8988T (cell line): ENCODE results near the gene IRS1.
A peak's percentile ranks its signal among the peaks of the same experiment; 100 is the strongest.

Source experiments
- DNase-seq: peaks from one replicate; pipeline ENCODE4 v3.0.0; 2011

Gene IRS1

GRCh38 chr2:226788881-226789490 is 10.6 kb downstream of the IRS1 start:
- no peak for DNase-seq

- no peak for DNase-seq
These were observed 11.6 kb downstream of the IRS1 start for GRCh38 chr2:226788064-226788463.

- no peak for DNase-seq
These were observed 15.7 kb downstream of the IRS1 start for GRCh38 chr2:226783885-226784284.

GRCh38 chr2:226782092-226782713 is 17.4 kb downstream of the IRS1 start:
- DNase-seq, result no peak

GRCh38 chr2:226780431-226780830 is 19.2 kb downstream of the IRS1 start:
- no peak for DNase-seq

GRCh38 chr2:226777611-226778010 is 22.0 kb downstream of the IRS1 start:
- no peak for DNase-seq

- no peak for DNase-seq
These were observed 23.5 kb downstream of the IRS1 start for GRCh38 chr2:226776104-226776503.

- no peak for DNase-seq
These were observed 24.5 kb downstream of the IRS1 start for GRCh38 chr2:226775032-226775509.

DNA sequence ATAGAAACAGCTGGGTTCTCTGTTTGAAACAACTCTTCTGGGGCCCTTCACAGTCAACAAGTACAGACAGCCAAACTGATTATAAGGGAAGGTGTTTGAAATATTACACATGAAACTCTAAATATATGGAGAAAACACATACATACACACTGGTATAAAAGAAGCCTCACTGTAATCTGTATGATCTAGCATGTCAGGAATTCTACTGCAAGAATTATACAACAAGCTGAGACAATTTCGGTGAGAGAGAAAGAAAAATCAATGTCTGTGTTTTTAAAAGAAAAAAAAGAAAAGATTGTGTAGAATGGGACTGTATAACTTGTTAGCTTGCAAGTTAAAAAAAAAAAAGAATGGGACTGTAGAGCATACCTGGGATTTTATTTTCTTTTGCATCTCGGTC is 26.3 kb downstream of the IRS1 start:
- no peak for DNase-seq

GRCh38 chr2:226772389-226773179 is 27.0 kb downstream of the IRS1 start:
- DNase-seq, result no peak

- no peak for DNase-seq
These were observed 28.6 kb downstream of the IRS1 start for GRCh38 chr2:226771067-226771466.

DNA sequence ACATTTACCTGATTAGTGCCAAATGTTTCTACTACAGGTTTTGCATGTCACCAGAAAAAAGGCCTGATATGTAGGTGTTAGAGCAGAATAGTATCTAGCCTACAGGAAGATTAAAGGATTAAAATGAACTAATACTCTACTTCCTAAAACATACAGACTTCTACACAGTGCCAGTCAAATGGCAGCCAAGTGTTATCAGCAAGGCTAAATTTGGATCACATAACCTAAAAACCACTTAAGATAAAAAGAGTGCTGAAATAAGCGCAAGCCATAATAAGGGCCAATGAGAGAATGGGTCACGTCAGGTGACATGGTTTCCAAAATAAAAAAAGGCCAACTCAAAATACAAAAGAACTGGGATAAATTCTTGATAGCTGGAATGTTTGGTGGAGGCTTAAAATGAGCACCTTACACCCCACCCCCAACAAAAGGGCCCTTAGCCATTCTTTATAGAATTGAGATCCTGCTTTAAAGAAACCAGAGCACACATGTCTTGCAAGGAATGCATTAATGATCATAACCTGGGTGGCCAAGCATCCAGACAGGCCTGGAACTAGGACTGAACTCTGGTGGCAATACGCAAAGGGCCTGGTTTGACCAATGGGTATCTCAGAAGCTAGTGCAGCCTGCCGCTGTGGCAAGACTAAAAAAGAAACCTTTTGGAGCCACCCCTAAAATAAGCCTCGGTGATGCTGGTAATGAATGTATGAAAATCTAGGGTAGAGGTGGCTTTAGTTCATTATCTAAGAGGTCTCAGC is 32.4 kb downstream of the IRS1 start:
- DNase-seq, result no peak

- no peak for DNase-seq
These were observed 33.1 kb downstream of the IRS1 start for GRCh38 chr2:226766352-226767055.

GRCh38 chr2:226763320-226763719 is 36.3 kb downstream of the IRS1 start:
- no peak for DNase-seq

- DNase-seq, result no peak
These were observed 38.4 kb downstream of the IRS1 start for GRCh38 chr2:226761195-226761583.

- DNase-seq, result peak; percentile 37
These were observed 39.0 kb downstream of the IRS1 start for GRCh38 chr2:226760412-226761194.

- DNase-seq, result no peak
These were observed 39.9 kb downstream of the IRS1 start for GRCh38 chr2:226759768-226760167.

- DNase-seq, result no peak
These were observed 40.5 kb downstream of the IRS1 start for GRCh38 chr2:226758921-226759640.

DNA sequence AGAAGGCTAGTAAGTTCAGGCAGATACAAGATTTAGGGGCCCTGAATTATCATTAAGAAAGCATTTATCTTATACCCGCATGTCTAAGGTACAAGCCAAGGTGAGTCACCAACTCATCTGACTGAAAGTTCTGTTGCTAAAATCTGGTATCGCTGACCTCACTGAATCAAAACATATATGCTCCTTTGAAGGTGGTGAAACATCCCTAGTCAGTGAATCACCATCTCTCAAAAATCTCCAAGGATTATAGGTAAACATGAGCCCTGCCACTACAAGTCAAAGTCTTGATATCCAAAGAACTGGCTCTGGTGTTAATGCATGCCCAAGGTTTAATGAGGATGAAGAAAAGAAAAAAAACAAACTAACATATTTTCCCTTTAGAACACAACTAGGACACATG is 43.5 kb downstream of the IRS1 start:
- peak; percentile 8 for DNase-seq

- no peak for DNase-seq
These were observed 44.0 kb downstream of the IRS1 start for GRCh38 chr2:226755631-226756030.
